ENCODE data around the gene SLC26A11. TPM values are rescaled to one million over a fixed set of nuclear protein-coding genes. Genes with fewer than 3 reads are reported as not detected.

SLC26A11 gene
- total and polyA plus RNA-seq, 5 donors = 4.4 to 7.8 (median 6.8) TPM

- intact Hi-C loops (cut with DNase I) = no loop called here
- no peak overlapping the region for H3K27ac ChIP-seq (ENCODE audit: low read length)
- no peak overlapping the region for H3K4me3 ChIP-seq (ENCODE audit: low read length)
- DNase-seq (no peak), ATAC-seq (no peak)
- WGBS = 80% methylated on average over 26 of the region's 26 CpGs
- no peaks in the 10 kb centered on the region for H3K27me3 ChIP-seq (ENCODE audit: control insufficient read depth, insufficient read depth)
- H3K9me3 ChIP-seq (ENCODE audit: control insufficient read depth, low read length) = no peaks in the 10 kb centered on the region
- H3K4me1 ChIP-seq (ENCODE audit: control insufficient read depth, insufficient read depth, low read length) = no peaks in the 10 kb centered on the region
Measured at GRCh38 chr17:80183581-80184422, 36.4 kb upstream of the SLC26A11 start.

GRCh38 chr17:80184423-80184714 is 35.9 kb upstream of the SLC26A11 start:
- ATAC-seq (no peak), DNase-seq (no peak)
- 76% methylated on average over 10 of the region's 10 CpGs for WGBS
- Histone ChIP-seq H3K4me1 (ENCODE audit: control insufficient read depth, insufficient read depth, low read length) (no peaks in the 10 kb centered on the region), H3K27ac (ENCODE audit: low read length) (no peak overlapping the region), H3K9me3 (ENCODE audit: control insufficient read depth, low read length) (no peaks in the 10 kb centered on the region), H3K4me3 (ENCODE audit: low read length) (no peak overlapping the region), H3K27me3 (ENCODE audit: control insufficient read depth, insufficient read depth) (no peaks in the 10 kb centered on the region)
- intact Hi-C loops (cut with DNase I) = no loop called here

- no peaks in the 10 kb centered on the region for H3K27me3 ChIP-seq (ENCODE audit: control insufficient read depth, insufficient read depth)
- no peak overlapping the region for H3K27ac ChIP-seq (ENCODE audit: low read length)
- no peaks in the 10 kb centered on the region for H3K9me3 ChIP-seq (ENCODE audit: control insufficient read depth, low read length)
- intact Hi-C loops (cut with DNase I) = no loop called here
- H3K4me3 ChIP-seq (ENCODE audit: low read length) = no peak overlapping the region
- DNase-seq (peak in 1 of 3 donors; percentile 21), ATAC-seq (no peak)
- 76% methylated on average over 9 of the region's 9 CpGs for WGBS
- H3K4me1 ChIP-seq (ENCODE audit: control insufficient read depth, insufficient read depth, low read length) = no peaks in the 10 kb centered on the region
Measured at GRCh38 chr17:80185968-80186367, 34.3 kb upstream of the SLC26A11 start.

- H3K27ac ChIP-seq (ENCODE audit: low read length) = no peak overlapping the region
- H3K9me3 ChIP-seq (ENCODE audit: control insufficient read depth, low read length) = no peaks in the 10 kb centered on the region
- intact Hi-C loops (cut with DNase I) = no loop called here
- no peaks in the 10 kb centered on the region for H3K27me3 ChIP-seq (ENCODE audit: control insufficient read depth, insufficient read depth)
- no peak for DNase-seq
- 76% methylated on average over 16 of the region's 16 CpGs for WGBS
- ATAC-seq = peak in 1 of 2 donors; percentile 17
- H3K4me3 ChIP-seq (ENCODE audit: low read length) = no peak overlapping the region
- no peaks in the 10 kb centered on the region for H3K4me1 ChIP-seq (ENCODE audit: control insufficient read depth, insufficient read depth, low read length)
Measured at GRCh38 chr17:80187090-80187489, 33.1 kb upstream of the SLC26A11 start.

- no peak overlapping the region for H3K27ac ChIP-seq (ENCODE audit: low read length)
- H3K4me3 ChIP-seq (ENCODE audit: low read length) = no peak overlapping the region
- 36% methylated on average over 18 of the region's 18 CpGs for WGBS
Measured at GRCh38 chr17:80187515-80187941, 32.7 kb upstream of the SLC26A11 start.

GRCh38 chr17:80189611-80190010 is 30.6 kb upstream of the SLC26A11 start:
- Histone ChIP-seq H3K27me3 (ENCODE audit: control insufficient read depth, insufficient read depth) (no peaks in the 10 kb centered on the region), H3K4me3 (ENCODE audit: low read length) (no peak overlapping the region), H3K4me1 (ENCODE audit: control insufficient read depth, insufficient read depth, low read length) (no peaks in the 10 kb centered on the region), H3K27ac (ENCODE audit: low read length) (no peak overlapping the region), H3K9me3 (ENCODE audit: control insufficient read depth, low read length) (no peaks in the 10 kb centered on the region)
- DNase-seq = no peak
- WGBS = 85% methylated on average over 23 of the region's 23 CpGs
- ATAC-seq = no peak
- intact Hi-C loops (cut with DNase I) = no loop called here

More at GRCh38 chr17:80187515-80187941, 32.7 kb upstream of the SLC26A11 start:
- ATAC-seq (peak; percentile 82 to 91), DNase-seq (peak; percentile 81 to 88 (median 87))
- H3K4me1 ChIP-seq (ENCODE audit: control insufficient read depth, insufficient read depth, low read length) = no peaks in the 10 kb centered on the region
- H3K27me3 ChIP-seq (ENCODE audit: control insufficient read depth, insufficient read depth) = no peaks in the 10 kb centered on the region
- H3K9me3 ChIP-seq (ENCODE audit: control insufficient read depth, low read length) = no peaks in the 10 kb centered on the region
- intact Hi-C loops (cut with DNase I) = no loop called here

GRCh38 chr17:80190716-80191115 is 29.5 kb upstream of the SLC26A11 start:
- Histone ChIP-seq H3K4me1 (ENCODE audit: control insufficient read depth, insufficient read depth, low read length) (no peaks in the 10 kb centered on the region), H3K27me3 (ENCODE audit: control insufficient read depth, insufficient read depth) (no peaks in the 10 kb centered on the region), H3K9me3 (ENCODE audit: control insufficient read depth, low read length) (no peaks in the 10 kb centered on the region), H3K27ac (ENCODE audit: low read length) (no peak overlapping the region), H3K4me3 (ENCODE audit: low read length) (no peak overlapping the region)
- DNase-seq = peak in 2 of 3 donors; percentile 32 to 38
- WGBS = 95% methylated on average over 10 of the region's 10 CpGs
- intact Hi-C loops (cut with DNase I) = no loop called here
- no peak for ATAC-seq

GRCh38 chr17:80191192-80191591 is 29.0 kb upstream of the SLC26A11 start:
- no peak overlapping the region for H3K4me3 ChIP-seq (ENCODE audit: low read length)
- no peak overlapping the region for H3K27ac ChIP-seq (ENCODE audit: low read length)
- no peaks in the 10 kb centered on the region for H3K27me3 ChIP-seq (ENCODE audit: control insufficient read depth, insufficient read depth)
- no peaks in the 10 kb centered on the region for H3K9me3 ChIP-seq (ENCODE audit: control insufficient read depth, low read length)
- intact Hi-C loops (cut with DNase I) = no loop called here
- DNase-seq (peak in 1 of 3 donors; percentile 28), ATAC-seq (no peak)
- H3K4me1 ChIP-seq (ENCODE audit: control insufficient read depth, insufficient read depth, low read length) = no peaks in the 10 kb centered on the region
- 79% methylated on average over 20 of the region's 20 CpGs for WGBS

- no peak overlapping the region for H3K27ac ChIP-seq (ENCODE audit: low read length)
Measured at GRCh38 chr17:80191865-80192661, 28.2 kb upstream of the SLC26A11 start.

GRCh38 chr17:80195141-80195540 is 25.1 kb upstream of the SLC26A11 start:
- Histone ChIP-seq H3K4me1 (ENCODE audit: control insufficient read depth, insufficient read depth, low read length) (no peaks in the 10 kb centered on the region), H3K27me3 (ENCODE audit: control insufficient read depth, insufficient read depth) (no peaks in the 10 kb centered on the region), H3K4me3 (ENCODE audit: low read length) (no peak overlapping the region), H3K9me3 (ENCODE audit: control insufficient read depth, low read length) (no peaks in the 10 kb centered on the region), H3K27ac (ENCODE audit: low read length) (no peak overlapping the region)
- whole genome bisulfite sequencing = 88% methylated on average over 14 of the region's 14 CpGs
- intact Hi-C loops (cut with DNase I) = no loop called here
- DNase-seq (peak in 1 of 3 donors; percentile 24), ATAC-seq (no peak)

More at GRCh38 chr17:80191865-80192661, 28.2 kb upstream of the SLC26A11 start:
- DNase-seq (peak in 2 of 3 donors; percentile 67 to 73), ATAC-seq (peak; percentile 34 to 67)
- no peak overlapping the region for H3K4me3 ChIP-seq (ENCODE audit: low read length)
- H3K27me3 ChIP-seq (ENCODE audit: control insufficient read depth, insufficient read depth) = no peaks in the 10 kb centered on the region
- 33% methylated on average over 29 of the region's 29 CpGs for WGBS
- no peaks in the 10 kb centered on the region for H3K9me3 ChIP-seq (ENCODE audit: control insufficient read depth, low read length)
- intact Hi-C loops (cut with DNase I) = no loop called here
- H3K4me1 ChIP-seq (ENCODE audit: control insufficient read depth, insufficient read depth, low read length) = no peaks in the 10 kb centered on the region
